DOHH2 (cell line): ENCODE data around the gene TLE1.

Source experiments
- H3F3A ChIP-seq: fragments of 200-600 bp; sonication (generic), shearing (Covaris generic); 2 replicates; pipeline ENCODE4 v1.6.0; 2016; ENCODE audit warnings: antibody characterized with exemption, mild to moderate bottlenecking; ENCODE audit not compliant: control insufficient read depth, insufficient read depth
- H3K27ac ChIP-seq: fragments of 200-600 bp; sonication (generic); 2 replicates; pipeline ENCODE4 v1.5.1; 2014; ENCODE audit warnings: low read depth, mild to moderate bottlenecking, low read length, moderate library complexity
- H3K27me3 ChIP-seq: fragments of 200-600 bp; sonication (generic); 2 replicates; pipeline ENCODE4 v1.6.1; 2014; ENCODE audit warnings: mild to moderate bottlenecking, low read length, mixed read lengths; ENCODE audit not compliant: control insufficient read depth
- H3K36me3 ChIP-seq: fragments of 200-600 bp; sonication (generic); 2 replicates; pipeline ENCODE4 v1.6.1; 2014; ENCODE audit warnings: mild to moderate bottlenecking, low read length, moderate library complexity, mixed read lengths; ENCODE audit not compliant: control insufficient read depth
- H3K4me1 ChIP-seq: fragments of 200-600 bp; sonication (generic); 2 replicates; pipeline ENCODE4 v1.6.1; 2014; ENCODE audit warnings: mild to moderate bottlenecking, low read length, mixed read lengths; ENCODE audit not compliant: control insufficient read depth
- H3K4me2 ChIP-seq: fragments of 200-600 bp; sonication (generic); 2 replicates; pipeline ENCODE4 v1.6.0; 2014; ENCODE audit warnings: mild to moderate bottlenecking, low read length, moderate library complexity
- H3K4me3 ChIP-seq: fragments of 200-600 bp; sonication (generic); 2 replicates; pipeline ENCODE4 v1.5.1; 2014; ENCODE audit warnings: mild to moderate bottlenecking, low read length, mixed read lengths
- H3K79me2 ChIP-seq: fragments of 200-600 bp; sonication (generic); 2 replicates; pipeline ENCODE4 v1.6.1; 2014; ENCODE audit warnings: mild to moderate bottlenecking, low read length, mixed read lengths; ENCODE audit not compliant: control insufficient read depth
- H3K9me2 ChIP-seq: fragments of 200-600 bp; sonication (generic); replicated peaks from 2 replicates; pipeline ENCODE4 v1.6.1; 2014; ENCODE audit warnings: mild to moderate bottlenecking, low read length, mixed read lengths; ENCODE audit not compliant: control insufficient read depth
- H3K9me3 ChIP-seq: fragments of 200-600 bp; sonication (generic); 2 replicates; pipeline ENCODE4 v1.6.1; 2014; ENCODE audit warnings: antibody characterized with exemption, low read length, mixed read lengths; ENCODE audit not compliant: control insufficient read depth, insufficient read depth
- H4K20me1 ChIP-seq: fragments of 200-600 bp; sonication (generic); 2 replicates; pipeline ENCODE4 v1.6.0; 2014; ENCODE audit warnings: low read depth, mild to moderate bottlenecking, antibody characterized with exemption, low read length, moderate library complexity; ENCODE audit not compliant: control insufficient read depth, insufficient read depth
- CTCF ChIP-seq: fragments of 200-600 bp; sonication (generic); IDR thresholded peaks from one replicate; pipeline ENCODE4 v1.5.1; 2014; ENCODE audit warnings: antibody characterized with exemption, mild to moderate bottlenecking, low read depth, low read length; ENCODE audit not compliant: poor library complexity, severe bottlenecking
- EZH2phosphoT487 ChIP-seq: fragments of 200-600 bp; sonication (generic); IDR thresholded peaks from 2 replicates; pipeline ENCODE4 v1.6.1; 2017; ENCODE audit warnings: borderline replicate concordance, mild to moderate bottlenecking, antibody characterized with exemption, low read length, moderate library complexity, mixed read lengths

TLE1 gene

GRCh38 chr9:81633952-81634854 is 55.1 kb downstream of the TLE1 start:
- Histone ChIP-seq H3K4me3 (no peak overlapping the region), H3K27me3 (no peaks in the 10 kb centered on the region), H4K20me1 (no peaks in the 10 kb centered on the region), H3K9me2 (no peaks in the 10 kb centered on the region), H3K9me3 (no peaks in the 10 kb centered on the region), H3K27ac (no peak overlapping the region), H3K4me1 (peaks cover 6% of the 10 kb centered on the region), H3K4me2 (no peak overlapping the region), H3K36me3 (no peaks in the 10 kb centered on the region), H3K79me2 (no peaks in the 10 kb centered on the region), H3F3A (no peaks in the 10 kb centered on the region)
- TF ChIP-seq CTCF (no peak), EZH2phosphoT487 (no peak)

GRCh38 chr9:81632599-81632998 is 56.7 kb downstream of the TLE1 start:
- no peaks in the 10 kb centered on the region for H3K79me2 ChIP-seq
- no peaks in the 10 kb centered on the region for H3K9me3 ChIP-seq
- H3F3A ChIP-seq: no peaks in the 10 kb centered on the region
- no peaks in the 10 kb centered on the region for H3K36me3 ChIP-seq
- no peaks in the 10 kb centered on the region for H4K20me1 ChIP-seq
- no peak overlapping the region for H3K4me2 ChIP-seq
- H3K9me2 ChIP-seq: no peaks in the 10 kb centered on the region
- H3K4me3 ChIP-seq: no peak overlapping the region
- H3K27ac ChIP-seq: no peak overlapping the region
- TF ChIP-seq EZH2phosphoT487 (no peak), CTCF (no peak)
- H3K4me1 ChIP-seq: peaks cover 6% of the 10 kb centered on the region
- H3K27me3 ChIP-seq: no peaks in the 10 kb centered on the region

GRCh38 chr9:81631218-81631745 is 58.1 kb downstream of the TLE1 start:
- H3K9me2 ChIP-seq: no peaks in the 10 kb centered on the region
- H3K4me3 ChIP-seq: no peak overlapping the region
- peaks cover 4% of the 10 kb centered on the region for H3K4me1 ChIP-seq
- no peaks in the 10 kb centered on the region for H3F3A ChIP-seq
- H3K9me3 ChIP-seq: no peaks in the 10 kb centered on the region
- no peaks in the 10 kb centered on the region for H3K27me3 ChIP-seq
- no peak overlapping the region for H3K27ac ChIP-seq
- no peaks in the 10 kb centered on the region for H3K79me2 ChIP-seq
- H3K36me3 ChIP-seq: no peaks in the 10 kb centered on the region
- no peak overlapping the region for H3K4me2 ChIP-seq
- H4K20me1 ChIP-seq: no peaks in the 10 kb centered on the region
- TF ChIP-seq CTCF (no peak), EZH2phosphoT487 (no peak)
